ENCODE data around the gene PMF1. TPM values are rescaled to one million over a fixed set of nuclear protein-coding genes. Genes with fewer than 3 reads are reported as not detected.
"Not testable (repeated sequence)": the region's sequence is repeated elsewhere in the genome, so short reads cannot be mapped to it uniquely, and the experiment has no call there.

PMF1 gene
- total and polyA plus RNA-seq, 4 donors: 24.7 to 63.5 (median 36.9) TPM

DNA sequence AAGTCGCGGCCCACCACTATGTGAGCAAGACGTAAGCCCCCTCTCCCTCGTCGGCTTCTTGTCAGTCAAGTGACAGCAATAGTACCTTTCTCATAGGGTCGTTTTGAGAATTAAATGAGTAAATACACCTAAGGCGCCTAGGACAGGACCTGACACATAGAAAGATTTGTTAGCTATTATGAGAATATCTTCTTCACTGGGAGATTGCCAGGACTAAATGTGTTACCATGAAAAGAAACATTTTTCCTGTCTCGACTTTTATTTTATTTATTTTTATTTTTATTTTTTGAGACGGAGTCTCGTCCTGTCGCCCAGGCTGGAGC is 798 bp downstream of the PMF1 start:
- H3K9ac ChIP-seq (ENCODE audit: low read depth in 1 of 2, low read length in 2 of 2): peak overlapping the region; percentile 92 to 95
- H3K36me3 ChIP-seq (ENCODE audit: control insufficient read depth in 4 of 4, insufficient read depth in 3 of 4, low read depth in 1 of 4, low read length in 3 of 4): peaks cover 3 to 25% (median 16%) of the 10 kb centered on the region in 4 donors
- peak overlapping the region; percentile 72 to 99 (median 79) for H3K4me3 ChIP-seq (ENCODE audit: low read depth in 1 of 3, low read length in 3 of 3)
- DNase-seq (ENCODE audit: low spot score): no peak
- peaks cover 4 to 37% (median 26%) of the 10 kb centered on the region in 4 donors for H3K4me1 ChIP-seq (ENCODE audit: control insufficient read depth in 4 of 4, insufficient read depth in 4 of 4, low read length in 3 of 4)
- 9% methylated on average over 11 of the region's 11 CpGs for WGBS
- no peaks in the 10 kb centered on the region for H3K27me3 ChIP-seq (ENCODE audit: control insufficient read depth in 4 of 4, insufficient read depth in 4 of 4, low read length in 3 of 4)
- H3K9me3 ChIP-seq (ENCODE audit: control insufficient read depth in 4 of 4, low read length in 3 of 4): no peaks in the 10 kb centered on the region
- peak overlapping the region; percentile 96 to 99 for H3K27ac ChIP-seq (ENCODE audit: low read depth in 1 of 2, low read length in 2 of 2)
- TF ChIP-seq NR2F2 (IDR thresholded peaks at IDR 0.05) (no peak), FOXA2 (IDR thresholded peaks at IDR 0.05) (no peak)
- TF ChIP-seq, protein P1, sequence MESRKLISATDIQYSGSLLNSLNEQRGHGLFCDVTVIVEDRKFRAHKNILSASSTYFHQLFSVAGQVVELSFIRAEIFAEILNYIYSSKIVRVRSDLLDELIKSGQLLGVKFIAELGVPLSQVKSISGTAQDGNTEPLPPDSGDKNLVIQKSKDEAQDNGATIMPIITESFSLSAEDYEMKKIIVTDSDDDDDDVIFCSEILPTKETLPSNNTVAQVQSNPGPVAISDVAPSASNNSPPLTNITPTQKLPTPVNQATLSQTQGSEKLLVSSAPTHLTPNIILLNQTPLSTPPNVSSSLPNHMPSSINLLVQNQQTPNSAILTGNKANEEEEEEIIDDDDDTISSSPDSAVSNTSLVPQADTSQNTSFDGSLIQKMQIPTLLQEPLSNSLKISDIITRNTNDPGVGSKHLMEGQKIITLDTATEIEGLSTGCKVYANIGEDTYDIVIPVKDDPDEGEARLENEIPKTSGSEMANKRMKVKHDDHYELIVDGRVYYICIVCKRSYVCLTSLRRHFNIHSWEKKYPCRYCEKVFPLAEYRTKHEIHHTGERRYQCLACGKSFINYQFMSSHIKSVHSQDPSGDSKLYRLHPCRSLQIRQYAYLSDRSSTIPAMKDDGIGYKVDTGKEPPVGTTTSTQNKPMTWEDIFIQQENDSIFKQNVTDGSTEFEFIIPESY (IDR thresholded peaks at IDR 0.05): no peak

DNA sequence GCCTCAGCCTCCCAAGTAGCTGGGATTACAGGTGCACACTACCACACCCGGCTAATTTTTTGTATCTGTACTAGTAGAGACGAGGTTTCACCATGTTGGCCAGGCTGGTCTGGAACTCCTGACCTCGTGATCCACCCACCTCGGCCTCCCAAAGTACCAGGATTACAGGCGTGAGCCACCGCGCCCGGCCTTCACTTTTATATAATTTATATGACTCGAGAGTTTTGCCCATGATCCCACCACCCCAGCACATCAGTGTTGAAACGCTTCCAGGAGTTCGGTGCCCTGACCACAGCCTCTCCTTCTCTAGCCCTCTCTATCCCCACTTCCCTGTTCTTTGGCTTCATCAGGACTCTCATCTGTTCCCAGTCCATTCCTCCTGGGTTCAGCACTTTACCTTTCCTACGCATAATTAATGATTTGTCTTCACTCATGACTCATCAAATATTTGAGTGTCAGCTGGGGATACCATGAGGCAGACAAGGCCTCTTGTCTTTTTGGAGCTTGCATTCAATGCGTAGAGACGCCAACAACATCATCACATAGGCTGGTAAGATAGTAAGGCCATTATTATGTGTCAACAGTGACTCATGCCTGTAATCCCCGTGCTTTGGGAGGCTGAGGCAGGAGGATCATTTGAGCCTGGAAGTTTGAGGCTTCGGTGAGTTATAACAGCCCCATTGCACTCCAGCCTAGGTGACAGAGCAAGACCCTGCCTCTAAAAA is 1.4 kb downstream of the PMF1 start:
- peaks cover 4 to 37% (median 26%) of the 10 kb centered on the region in 4 donors for H3K4me1 ChIP-seq (ENCODE audit: control insufficient read depth in 4 of 4, insufficient read depth in 4 of 4, low read length in 3 of 4)
- DNase-seq (ENCODE audit: low spot score): no peak
- 62% methylated on average over 16 of the region's 16 CpGs for WGBS
- no peaks in the 10 kb centered on the region for H3K27me3 ChIP-seq (ENCODE audit: control insufficient read depth in 4 of 4, insufficient read depth in 4 of 4, low read length in 3 of 4)
- peaks cover 3 to 23% (median 12%) of the 10 kb centered on the region in 4 donors for H3K36me3 ChIP-seq (ENCODE audit: control insufficient read depth in 4 of 4, insufficient read depth in 3 of 4, low read depth in 1 of 4, low read length in 3 of 4)
- peak overlapping the region in 2 of 3 donors; percentile 72 to 79 for H3K4me3 ChIP-seq (ENCODE audit: low read depth in 1 of 3, low read length in 3 of 3)
- TF ChIP-seq HNF4G (IDR thresholded peaks at IDR 0.05) (no peak), YY1 (IDR thresholded peaks at IDR 0.05) (no peak), JUND (IDR thresholded peaks at IDR 0.05) (no peak), TAF1 (conservative IDR thresholded peaks at IDR 0.05) (no peak), HNF4A (conservative IDR thresholded peaks at IDR 0.05) (no peak)
- TF ChIP-seq, protein P2, sequence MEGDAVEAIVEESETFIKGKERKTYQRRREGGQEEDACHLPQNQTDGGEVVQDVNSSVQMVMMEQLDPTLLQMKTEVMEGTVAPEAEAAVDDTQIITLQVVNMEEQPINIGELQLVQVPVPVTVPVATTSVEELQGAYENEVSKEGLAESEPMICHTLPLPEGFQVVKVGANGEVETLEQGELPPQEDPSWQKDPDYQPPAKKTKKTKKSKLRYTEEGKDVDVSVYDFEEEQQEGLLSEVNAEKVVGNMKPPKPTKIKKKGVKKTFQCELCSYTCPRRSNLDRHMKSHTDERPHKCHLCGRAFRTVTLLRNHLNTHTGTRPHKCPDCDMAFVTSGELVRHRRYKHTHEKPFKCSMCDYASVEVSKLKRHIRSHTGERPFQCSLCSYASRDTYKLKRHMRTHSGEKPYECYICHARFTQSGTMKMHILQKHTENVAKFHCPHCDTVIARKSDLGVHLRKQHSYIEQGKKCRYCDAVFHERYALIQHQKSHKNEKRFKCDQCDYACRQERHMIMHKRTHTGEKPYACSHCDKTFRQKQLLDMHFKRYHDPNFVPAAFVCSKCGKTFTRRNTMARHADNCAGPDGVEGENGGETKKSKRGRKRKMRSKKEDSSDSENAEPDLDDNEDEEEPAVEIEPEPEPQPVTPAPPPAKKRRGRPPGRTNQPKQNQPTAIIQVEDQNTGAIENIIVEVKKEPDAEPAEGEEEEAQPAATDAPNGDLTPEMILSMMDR (IDR thresholded peaks at IDR 0.05; ENCODE audit: low read depth, low read length, missing input control): no peak
- TF ChIP-seq, protein P3, sequence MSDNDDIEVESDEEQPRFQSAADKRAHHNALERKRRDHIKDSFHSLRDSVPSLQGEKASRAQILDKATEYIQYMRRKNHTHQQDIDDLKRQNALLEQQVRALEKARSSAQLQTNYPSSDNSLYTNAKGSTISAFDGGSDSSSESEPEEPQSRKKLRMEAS (IDR thresholded peaks at IDR 0.05): no peak
- H3K9me3 ChIP-seq (ENCODE audit: control insufficient read depth in 4 of 4, low read length in 3 of 4): no peaks in the 10 kb centered on the region
- peak overlapping the region; percentile 92 to 95 for H3K9ac ChIP-seq (ENCODE audit: low read depth in 1 of 2, low read length in 2 of 2)
- peak overlapping the region; percentile 21 to 96 for H3K27ac ChIP-seq (ENCODE audit: low read depth in 1 of 2, low read length in 2 of 2)

DNA sequence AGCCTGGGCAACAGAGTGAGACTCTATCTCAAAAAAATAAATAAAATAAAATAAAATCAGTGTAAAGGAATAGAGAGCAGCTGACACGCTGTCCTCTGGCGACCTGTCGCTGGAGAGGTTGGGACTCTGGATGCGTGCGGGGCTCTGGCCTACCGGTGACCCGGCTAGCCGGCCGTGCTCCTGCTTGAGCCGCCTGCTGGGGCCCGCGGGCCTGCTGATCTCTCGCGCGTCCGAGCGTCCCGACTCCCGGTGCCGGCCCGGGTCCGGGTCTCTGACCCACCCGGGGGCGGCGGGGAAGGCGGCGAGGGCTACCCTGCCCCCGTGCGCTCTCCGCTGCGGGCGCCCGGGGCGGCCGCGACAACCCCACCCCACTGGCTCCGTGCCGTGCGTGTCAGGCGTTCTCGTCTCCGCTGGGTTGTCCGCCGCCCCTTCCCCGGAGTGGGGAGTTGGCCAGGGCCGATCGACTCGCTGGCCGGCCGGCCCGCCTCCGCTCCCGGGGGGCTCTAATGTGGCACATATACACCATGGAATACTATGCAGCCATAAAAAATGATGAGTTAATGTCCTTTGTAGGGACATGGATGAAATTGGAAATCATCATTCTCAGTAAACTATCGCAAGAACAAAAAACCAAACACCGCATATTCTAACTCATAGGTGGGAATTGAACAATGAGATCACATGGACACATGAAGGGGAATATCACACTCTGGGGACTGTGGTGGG is 3.7 kb downstream of the PMF1 start:
- H3K27ac ChIP-seq (ENCODE audit: low read depth in 1 of 2, low read length in 2 of 2); DNase-seq (ENCODE audit: low spot score); H3K9me3 ChIP-seq (ENCODE audit: control insufficient read depth in 4 of 4, low read length in 3 of 4); H3K9ac ChIP-seq (ENCODE audit: low read depth in 1 of 2, low read length in 2 of 2); H3K27me3 ChIP-seq (ENCODE audit: control insufficient read depth in 4 of 4, insufficient read depth in 4 of 4, low read length in 3 of 4); H3K4me3 ChIP-seq (ENCODE audit: low read depth in 1 of 3, low read length in 3 of 3); H3K36me3 ChIP-seq (ENCODE audit: control insufficient read depth in 4 of 4, insufficient read depth in 3 of 4, low read depth in 1 of 4, low read length in 3 of 4): not testable (repeated sequence)
- 94% methylated on average over 55 of the region's 55 CpGs for WGBS
- H3K4me1 ChIP-seq (ENCODE audit: control insufficient read depth in 4 of 4, insufficient read depth in 4 of 4, low read length in 3 of 4): peaks cover 4 to 37% (median 26%) of the 10 kb centered on the region in 4 donors

All from liver (tissue), 9 donors.